ENCODE data around the gene P2RX1.
"Not testable (repeated sequence)": the region's sequence is repeated elsewhere in the genome, so short reads cannot be mapped to it uniquely, and the experiment has no call there.

The P2RX1 gene

GRCh38 chr17:3951420-3951819 is 35.2 kb upstream of the P2RX1 start:
- no peak for DNase-seq

GRCh38 chr17:3951003-3951402 is 34.7 kb upstream of the P2RX1 start:
- DNase-seq, result no peak

- DNase-seq, result no peak
These were observed 34.3 kb upstream of the P2RX1 start for GRCh38 chr17:3950584-3950983.

- DNase-seq, result no peak
These were observed 33.2 kb upstream of the P2RX1 start for GRCh38 chr17:3949418-3949817.

- not testable (repeated sequence) for DNase-seq
These were observed 32.3 kb upstream of the P2RX1 start for GRCh38 chr17:3948551-3948950.

- DNase-seq, result no peak
These were observed 31.1 kb upstream of the P2RX1 start for GRCh38 chr17:3947318-3947810.

GRCh38 chr17:3946711-3947235 is 30.5 kb upstream of the P2RX1 start:
- DNase-seq, result no peak

- no peak for DNase-seq
These were observed 28.5 kb upstream of the P2RX1 start for GRCh38 chr17:3944485-3945388.

- no peak for DNase-seq
These were observed 27.1 kb upstream of the P2RX1 start for GRCh38 chr17:3943240-3943891.

- DNase-seq, result no peak
These were observed 24.9 kb upstream of the P2RX1 start for GRCh38 chr17:3940965-3941698.

GRCh38 chr17:3937359-3937758 is 21.1 kb upstream of the P2RX1 start:
- no peak for DNase-seq

GRCh38 chr17:3935825-3936355 is 19.6 kb upstream of the P2RX1 start:
- DNase-seq, result no peak

- DNase-seq, result peak; percentile 13
These were observed 18.9 kb upstream of the P2RX1 start for GRCh38 chr17:3935140-3935542.

GRCh38 chr17:3929764-3930163 is 13.5 kb upstream of the P2RX1 start:
- DNase-seq, result no peak

GRCh38 chr17:3929181-3929580 is 12.9 kb upstream of the P2RX1 start:
- no peak for DNase-seq

- no peak for DNase-seq
These were observed 12.1 kb upstream of the P2RX1 start for GRCh38 chr17:3928406-3928805.

- DNase-seq, result no peak
These were observed 11.5 kb upstream of the P2RX1 start for GRCh38 chr17:3927628-3928340.

GRCh38 chr17:3926860-3927627 is 10.8 kb upstream of the P2RX1 start:
- no peak for DNase-seq

- no peak for DNase-seq
These were observed 9.6 kb upstream of the P2RX1 start for GRCh38 chr17:3925684-3926485.

- no peak for DNase-seq
These were observed 8.5 kb upstream of the P2RX1 start for GRCh38 chr17:3924512-3925350.
